ENCODE results near the gene GNB3.

DNA sequence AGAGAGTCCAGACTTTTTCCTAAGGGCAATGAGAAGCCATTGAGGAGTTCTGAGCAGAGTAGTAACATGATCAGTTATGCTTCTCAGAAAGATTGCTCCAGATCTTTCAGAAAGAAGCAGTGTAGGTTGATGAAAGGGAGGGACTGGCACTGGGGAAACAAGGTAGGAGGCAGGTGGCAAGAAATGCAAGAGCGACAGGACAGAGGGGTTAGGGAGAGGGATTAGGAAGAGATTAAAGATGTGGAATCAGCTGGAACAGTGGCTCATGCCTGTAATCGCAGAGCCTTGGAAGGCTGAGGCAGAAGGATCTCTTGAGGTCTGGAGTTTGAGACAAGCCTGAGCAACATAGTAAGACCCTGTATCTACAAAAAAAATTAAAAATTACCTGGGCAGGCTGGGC lies 7.0 kb downstream of the GNB3 start:
- no peak for TF ChIP-seq ZFX (IDR thresholded peaks at IDR 0.05; ENCODE audit: borderline replicate concordance)
- TF ChIP-seq, protein P1, sequence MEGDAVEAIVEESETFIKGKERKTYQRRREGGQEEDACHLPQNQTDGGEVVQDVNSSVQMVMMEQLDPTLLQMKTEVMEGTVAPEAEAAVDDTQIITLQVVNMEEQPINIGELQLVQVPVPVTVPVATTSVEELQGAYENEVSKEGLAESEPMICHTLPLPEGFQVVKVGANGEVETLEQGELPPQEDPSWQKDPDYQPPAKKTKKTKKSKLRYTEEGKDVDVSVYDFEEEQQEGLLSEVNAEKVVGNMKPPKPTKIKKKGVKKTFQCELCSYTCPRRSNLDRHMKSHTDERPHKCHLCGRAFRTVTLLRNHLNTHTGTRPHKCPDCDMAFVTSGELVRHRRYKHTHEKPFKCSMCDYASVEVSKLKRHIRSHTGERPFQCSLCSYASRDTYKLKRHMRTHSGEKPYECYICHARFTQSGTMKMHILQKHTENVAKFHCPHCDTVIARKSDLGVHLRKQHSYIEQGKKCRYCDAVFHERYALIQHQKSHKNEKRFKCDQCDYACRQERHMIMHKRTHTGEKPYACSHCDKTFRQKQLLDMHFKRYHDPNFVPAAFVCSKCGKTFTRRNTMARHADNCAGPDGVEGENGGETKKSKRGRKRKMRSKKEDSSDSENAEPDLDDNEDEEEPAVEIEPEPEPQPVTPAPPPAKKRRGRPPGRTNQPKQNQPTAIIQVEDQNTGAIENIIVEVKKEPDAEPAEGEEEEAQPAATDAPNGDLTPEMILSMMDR (IDR thresholded peaks at IDR 0.05) = no peak
